ENCODE results near the gene SLC10A2.

- TF ChIP-seq CTCF (IDR thresholded peaks at IDR 0.05) = no peak
- no peak for TF ChIP-seq POLR2AphosphoS5 (IDR thresholded peaks at IDR 0.05; ENCODE audit: insufficient read depth in 1 of 2, low read depth in 1 of 2)
- no peak for TF ChIP-seq POLR2A (IDR thresholded peaks at IDR 0.05)
These were observed 43.9 kb downstream of the SLC10A2 start for GRCh38 chr13:103022336-103022735.

Measured in vagina (tissue), 2 donors.